OCI-LY1 (cell line): ENCODE measurements around the gene GPHA2.

Source experiments
- H2AFZ ChIP-seq: fragments of 200-600 bp; sonication (generic), shearing (Covaris generic); 2 replicates; pipeline ENCODE4 v1.6.0; 2014; ENCODE audit warnings: antibody characterized with exemption, mild to moderate bottlenecking, low read length
- H3F3A ChIP-seq: fragments of 200-600 bp; sonication (generic), shearing (Covaris generic); 2 replicates; pipeline ENCODE4 v1.6.0; 2014; ENCODE audit warnings: mild to moderate bottlenecking, antibody characterized with exemption, low read length, moderate library complexity; ENCODE audit not compliant: insufficient read depth
- H3K27ac ChIP-seq: fragments of 200-600 bp; sonication (generic); 2 replicates; pipeline ENCODE4 v1.5.1; 2014; ENCODE audit warnings: low read length, mixed run types, mild to moderate bottlenecking, low read depth; ENCODE audit not compliant: poor library complexity, severe bottlenecking
- H3K27me3 ChIP-seq: fragments of 200-600 bp; sonication (generic); 2 replicates; pipeline ENCODE4 v1.6.0; 2014; ENCODE audit warnings: antibody characterized with exemption, mild to moderate bottlenecking, low read length, moderate library complexity; ENCODE audit not compliant: insufficient read depth
- H3K36me3 ChIP-seq: fragments of 200-600 bp; sonication (generic); 2 replicates; pipeline ENCODE4 v1.6.1; 2014; ENCODE audit warnings: mild to moderate bottlenecking, antibody characterized with exemption, low read length, moderate library complexity, mixed read lengths; ENCODE audit not compliant: insufficient read depth
- H3K4me1 ChIP-seq: fragments of 200-600 bp; sonication (generic); 2 replicates; pipeline ENCODE4 v1.5.1; 2014; ENCODE audit warnings: mild to moderate bottlenecking, low read length, moderate library complexity; ENCODE audit not compliant: insufficient read depth, severe bottlenecking
- H3K4me2 ChIP-seq: fragments of 200-600 bp; sonication (generic), shearing (Covaris generic); 2 replicates; pipeline ENCODE4 v1.6.1; 2014; ENCODE audit warnings: low read length
- H3K4me3 ChIP-seq: fragments of 200-600 bp; sonication (generic); 2 replicates; pipeline ENCODE4 v1.5.1; 2014; ENCODE audit warnings: low read length, low read depth, mild to moderate bottlenecking, mixed read lengths; ENCODE audit not compliant: poor library complexity, severe bottlenecking
- H3K79me2 ChIP-seq: fragments of 200-600 bp; shearing (Covaris generic); 2 replicates; pipeline ENCODE4 v1.6.1; 2016; ENCODE audit warnings: mixed run types, low read length, mixed read lengths; ENCODE audit not compliant: insufficient read depth
- H3K9ac ChIP-seq: fragments of 200-600 bp; sonication (generic), shearing (Covaris generic); 2 replicates; pipeline ENCODE4 v1.6.1; 2014; ENCODE audit warnings: mild to moderate bottlenecking, low read length, mixed read lengths
- H3K9me2 ChIP-seq: fragments of 200-600 bp; sonication (generic), shearing (Covaris generic); 2 replicates; pipeline ENCODE4 v1.6.1; 2014; ENCODE audit warnings: low read depth, mild to moderate bottlenecking, low read length, mixed read lengths
- H3K9me3 ChIP-seq: fragments of 200-600 bp; shearing (Covaris generic); 2 replicates; pipeline ENCODE4 v1.6.1; 2014; ENCODE audit warnings: low read length, mixed read lengths
- H4K20me1 ChIP-seq: fragments of 200-600 bp; sonication (generic), shearing (Covaris generic); 2 replicates; pipeline ENCODE4 v1.6.0; 2016; ENCODE audit warnings: mild to moderate bottlenecking, low read length; ENCODE audit not compliant: insufficient read depth
- EZH2 ChIP-seq: fragments of 200-600 bp; sonication (generic), shearing (Covaris generic); IDR thresholded peaks from 2 replicates; pipeline ENCODE4 v1.8.0; 2017; ENCODE audit warnings: borderline replicate concordance, mixed run types, mild to moderate bottlenecking, antibody characterized with exemption, low read length, moderate library complexity, mixed read lengths
- TF ChIP-seq, protein P1 (sequence below): fragments of 200-600 bp; sonication (generic), shearing (Covaris generic); IDR thresholded peaks from 2 replicates; pipeline ENCODE4 v1.5.1; 2017; ENCODE audit warnings: mild to moderate bottlenecking, antibody characterized with exemption, low read length, moderate library complexity, mixed read lengths

GPHA2 gene

DNA sequence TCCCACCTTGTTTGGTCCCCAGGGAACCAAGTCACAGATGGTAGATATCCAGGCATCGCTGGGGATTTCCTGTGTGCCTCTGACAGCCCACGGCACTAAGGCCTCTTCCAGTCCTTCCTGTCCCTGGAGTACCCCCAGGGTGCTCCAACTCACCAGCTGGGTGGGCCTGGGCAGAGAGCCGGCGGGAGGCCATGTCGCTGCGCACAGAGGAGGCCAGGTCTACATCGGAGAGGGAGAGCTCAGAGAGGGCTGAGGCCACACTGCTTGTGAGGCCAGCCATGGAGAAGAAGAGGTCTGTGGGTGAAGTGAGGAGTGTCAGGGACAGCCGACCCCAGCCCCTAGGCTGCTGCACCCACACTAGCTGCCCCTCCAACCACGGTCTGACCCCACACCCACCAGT lies 24.0 kb downstream of the GPHA2 start:
- H3K9ac ChIP-seq = no peak overlapping the region
- H3K4me3 ChIP-seq = no peak overlapping the region
- H3K9me3 ChIP-seq = no peaks in the 10 kb centered on the region
- peaks cover 55% of the 10 kb centered on the region for H3K36me3 ChIP-seq
- H2AFZ ChIP-seq = no peak overlapping the region
- H3K79me2 ChIP-seq = no peaks in the 10 kb centered on the region
- peaks cover 17% of the 10 kb centered on the region for H3K4me1 ChIP-seq
- H3K27me3 ChIP-seq = no peaks in the 10 kb centered on the region
- no peak overlapping the region for H3K27ac ChIP-seq
- no peak for TF ChIP-seq EZH2
- TF ChIP-seq, protein P1, sequence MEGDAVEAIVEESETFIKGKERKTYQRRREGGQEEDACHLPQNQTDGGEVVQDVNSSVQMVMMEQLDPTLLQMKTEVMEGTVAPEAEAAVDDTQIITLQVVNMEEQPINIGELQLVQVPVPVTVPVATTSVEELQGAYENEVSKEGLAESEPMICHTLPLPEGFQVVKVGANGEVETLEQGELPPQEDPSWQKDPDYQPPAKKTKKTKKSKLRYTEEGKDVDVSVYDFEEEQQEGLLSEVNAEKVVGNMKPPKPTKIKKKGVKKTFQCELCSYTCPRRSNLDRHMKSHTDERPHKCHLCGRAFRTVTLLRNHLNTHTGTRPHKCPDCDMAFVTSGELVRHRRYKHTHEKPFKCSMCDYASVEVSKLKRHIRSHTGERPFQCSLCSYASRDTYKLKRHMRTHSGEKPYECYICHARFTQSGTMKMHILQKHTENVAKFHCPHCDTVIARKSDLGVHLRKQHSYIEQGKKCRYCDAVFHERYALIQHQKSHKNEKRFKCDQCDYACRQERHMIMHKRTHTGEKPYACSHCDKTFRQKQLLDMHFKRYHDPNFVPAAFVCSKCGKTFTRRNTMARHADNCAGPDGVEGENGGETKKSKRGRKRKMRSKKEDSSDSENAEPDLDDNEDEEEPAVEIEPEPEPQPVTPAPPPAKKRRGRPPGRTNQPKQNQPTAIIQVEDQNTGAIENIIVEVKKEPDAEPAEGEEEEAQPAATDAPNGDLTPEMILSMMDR = no peak
- H3F3A ChIP-seq = no peaks in the 10 kb centered on the region
- no peak overlapping the region for H3K4me2 ChIP-seq
- no peaks in the 10 kb centered on the region for H3K9me2 ChIP-seq
- no peaks in the 10 kb centered on the region for H4K20me1 ChIP-seq

GRCh38 chr11:64911142-64911541 lies 24.6 kb downstream of the GPHA2 start:
- Histone ChIP-seq H3K27ac (no peak overlapping the region), H3F3A (no peaks in the 10 kb centered on the region), H3K4me2 (no peak overlapping the region), H3K4me1 (peaks cover 12% of the 10 kb centered on the region), H3K27me3 (no peaks in the 10 kb centered on the region), H3K9ac (no peak overlapping the region), H3K4me3 (no peak overlapping the region), H4K20me1 (no peaks in the 10 kb centered on the region), H2AFZ (no peak overlapping the region), H3K9me3 (no peaks in the 10 kb centered on the region), H3K9me2 (no peaks in the 10 kb centered on the region), H3K79me2 (no peaks in the 10 kb centered on the region), H3K36me3 (peaks cover 60% of the 10 kb centered on the region)
- no peak for TF ChIP-seq EZH2
- TF ChIP-seq, protein P1 = no peak

GRCh38 chr11:64910451-64911093 lies 25.1 kb downstream of the GPHA2 start:
- no peaks in the 10 kb centered on the region for H3F3A ChIP-seq
- no peak overlapping the region for H3K4me3 ChIP-seq
- no peaks in the 10 kb centered on the region for H3K9me3 ChIP-seq
- peaks cover 6% of the 10 kb centered on the region for H3K4me1 ChIP-seq
- no peaks in the 10 kb centered on the region for H3K9me2 ChIP-seq
- H3K27me3 ChIP-seq = no peaks in the 10 kb centered on the region
- TF ChIP-seq, protein P1 = no peak
- TF ChIP-seq EZH2 = no peak
- H3K4me2 ChIP-seq = no peak overlapping the region
- no peak overlapping the region for H3K9ac ChIP-seq
- H2AFZ ChIP-seq = no peak overlapping the region
- H3K79me2 ChIP-seq = no peaks in the 10 kb centered on the region
- peaks cover 66% of the 10 kb centered on the region for H3K36me3 ChIP-seq
- no peak overlapping the region for H3K27ac ChIP-seq
- H4K20me1 ChIP-seq = no peaks in the 10 kb centered on the region
